ENCODE data around the gene ARHGAP33.

The ARHGAP33 gene, protein sequence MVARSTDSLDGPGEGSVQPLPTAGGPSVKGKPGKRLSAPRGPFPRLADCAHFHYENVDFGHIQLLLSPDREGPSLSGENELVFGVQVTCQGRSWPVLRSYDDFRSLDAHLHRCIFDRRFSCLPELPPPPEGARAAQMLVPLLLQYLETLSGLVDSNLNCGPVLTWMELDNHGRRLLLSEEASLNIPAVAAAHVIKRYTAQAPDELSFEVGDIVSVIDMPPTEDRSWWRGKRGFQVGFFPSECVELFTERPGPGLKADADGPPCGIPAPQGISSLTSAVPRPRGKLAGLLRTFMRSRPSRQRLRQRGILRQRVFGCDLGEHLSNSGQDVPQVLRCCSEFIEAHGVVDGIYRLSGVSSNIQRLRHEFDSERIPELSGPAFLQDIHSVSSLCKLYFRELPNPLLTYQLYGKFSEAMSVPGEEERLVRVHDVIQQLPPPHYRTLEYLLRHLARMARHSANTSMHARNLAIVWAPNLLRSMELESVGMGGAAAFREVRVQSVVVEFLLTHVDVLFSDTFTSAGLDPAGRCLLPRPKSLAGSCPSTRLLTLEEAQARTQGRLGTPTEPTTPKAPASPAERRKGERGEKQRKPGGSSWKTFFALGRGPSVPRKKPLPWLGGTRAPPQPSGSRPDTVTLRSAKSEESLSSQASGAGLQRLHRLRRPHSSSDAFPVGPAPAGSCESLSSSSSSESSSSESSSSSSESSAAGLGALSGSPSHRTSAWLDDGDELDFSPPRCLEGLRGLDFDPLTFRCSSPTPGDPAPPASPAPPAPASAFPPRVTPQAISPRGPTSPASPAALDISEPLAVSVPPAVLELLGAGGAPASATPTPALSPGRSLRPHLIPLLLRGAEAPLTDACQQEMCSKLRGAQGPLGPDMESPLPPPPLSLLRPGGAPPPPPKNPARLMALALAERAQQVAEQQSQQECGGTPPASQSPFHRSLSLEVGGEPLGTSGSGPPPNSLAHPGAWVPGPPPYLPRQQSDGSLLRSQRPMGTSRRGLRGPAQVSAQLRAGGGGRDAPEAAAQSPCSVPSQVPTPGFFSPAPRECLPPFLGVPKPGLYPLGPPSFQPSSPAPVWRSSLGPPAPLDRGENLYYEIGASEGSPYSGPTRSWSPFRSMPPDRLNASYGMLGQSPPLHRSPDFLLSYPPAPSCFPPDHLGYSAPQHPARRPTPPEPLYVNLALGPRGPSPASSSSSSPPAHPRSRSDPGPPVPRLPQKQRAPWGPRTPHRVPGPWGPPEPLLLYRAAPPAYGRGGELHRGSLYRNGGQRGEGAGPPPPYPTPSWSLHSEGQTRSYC

DNA sequence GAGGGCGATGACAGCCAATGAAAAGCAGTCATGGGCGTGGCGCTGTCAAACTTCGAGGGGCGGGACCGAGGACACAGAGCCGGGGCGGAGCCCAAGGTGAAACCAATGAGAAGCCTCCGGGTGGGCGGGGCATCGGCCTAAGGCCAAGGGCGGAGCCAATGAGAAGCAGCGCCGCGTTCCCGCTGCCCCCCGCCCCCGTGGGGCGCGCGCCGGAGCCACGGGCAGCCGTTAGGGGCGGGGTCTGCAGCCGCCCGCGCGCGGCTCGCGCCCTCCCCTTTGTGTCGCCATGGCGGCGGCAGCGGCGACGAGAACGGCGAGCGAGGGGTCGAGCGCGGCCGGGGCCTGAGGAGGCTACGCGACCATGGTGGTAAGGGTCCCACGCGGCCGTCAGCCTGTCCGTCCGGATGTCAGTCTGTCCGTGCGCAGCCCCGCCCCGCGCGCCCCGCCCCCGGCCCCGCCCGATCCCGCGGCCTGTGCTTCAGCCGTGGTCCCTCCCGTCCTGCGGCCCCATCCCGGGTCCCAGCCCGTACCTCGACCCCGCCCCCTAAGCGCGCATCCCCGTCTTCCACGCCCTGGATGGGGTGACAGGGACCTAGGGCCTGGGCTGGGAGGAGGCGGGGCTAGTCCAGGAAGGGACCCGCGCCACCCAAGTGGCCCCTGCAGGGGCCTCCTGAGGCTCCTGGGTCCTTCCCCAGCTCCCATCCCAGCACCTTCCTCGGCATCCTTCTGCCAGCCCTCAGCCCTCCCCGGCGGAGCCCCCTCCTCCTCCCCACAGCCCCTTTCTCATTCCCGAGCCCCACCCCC, at the start of gene ARHGAP33:
Gene ARHGAP33 (plus strand): TSS at position 267 of the 804 bp plus-strand sequence. CDS start 95 bp downstream, at position 362.
- H3K9ac ChIP-seq (ENCODE audit: low read length) = peak within 1 kb of the TSS; percentile 30
- H3K27me3 ChIP-seq (ENCODE audit: control insufficient read depth, insufficient read depth, low read length) = peaks cover 21% of the 10 kb centered on the region
- peak within 1 kb of the TSS; percentile 72 for H3K4me3 ChIP-seq (ENCODE audit: low read depth, low read length)
- no peak within 1 kb of the TSS for H3K27ac ChIP-seq (ENCODE audit: low read depth, low read length)
- H3K9me3 ChIP-seq (ENCODE audit: control insufficient read depth, insufficient read depth, low read depth, low read length) = no peaks in the 10 kb centered on the region
- no peaks in the 10 kb centered on the region for H3K36me3 ChIP-seq (ENCODE audit: control insufficient read depth, insufficient read depth, low read length)
- peaks cover 28% of the 10 kb centered on the region for H3K4me1 ChIP-seq (ENCODE audit: control insufficient read depth, insufficient read depth, low read length)

DNA sequence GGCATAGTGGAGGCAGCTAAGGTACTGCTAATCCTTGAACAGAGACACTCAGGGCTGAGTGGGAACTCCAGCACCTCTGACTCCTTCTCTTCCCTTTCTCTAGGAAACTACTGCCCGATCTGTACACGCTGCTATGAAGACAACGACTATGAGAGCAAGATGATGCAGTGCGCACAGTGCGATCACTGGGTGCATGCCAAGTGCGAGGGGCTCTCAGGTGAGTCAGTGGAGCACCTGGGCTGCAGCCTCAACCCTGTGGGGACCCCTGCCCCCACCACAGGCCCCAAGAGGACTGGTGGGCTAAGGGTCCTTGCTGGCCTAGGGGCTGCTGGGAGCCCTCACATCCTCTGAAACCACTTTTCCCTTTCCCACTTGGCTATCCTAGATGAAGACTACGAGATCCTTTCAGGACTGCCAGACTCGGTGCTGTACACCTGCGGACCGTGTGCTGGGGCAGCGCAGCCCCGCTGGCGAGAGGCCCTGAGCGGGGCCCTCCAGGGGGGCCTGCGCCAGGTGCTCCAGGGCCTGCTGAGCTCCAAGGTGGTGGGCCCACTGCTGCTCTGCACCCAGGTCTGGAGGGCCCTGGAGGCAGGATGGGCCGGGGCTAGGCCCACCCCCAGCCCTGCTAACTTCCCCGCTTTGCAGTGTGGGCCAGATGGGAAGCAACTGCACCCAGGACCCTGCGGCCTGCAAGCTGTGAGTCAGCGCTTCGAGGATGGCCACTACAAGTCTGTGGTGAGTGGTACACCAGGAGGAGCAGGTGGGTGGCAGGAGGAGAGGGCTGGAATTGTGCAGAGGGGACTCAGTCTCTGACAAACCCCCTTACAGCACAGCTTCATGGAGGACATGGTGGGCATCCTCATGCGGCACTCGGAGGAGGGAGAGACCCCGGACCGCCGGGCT, 48.1 kb upstream of the ARHGAP33 start:
- Histone ChIP-seq H3K36me3 (ENCODE audit: control insufficient read depth, insufficient read depth, low read length) (peaks cover 98% of the 10 kb centered on the region), H3K9me3 (ENCODE audit: control insufficient read depth, insufficient read depth, low read depth, low read length) (no peaks in the 10 kb centered on the region), H3K4me3 (ENCODE audit: low read depth, low read length) (no peak overlapping the region), H3K27me3 (ENCODE audit: control insufficient read depth, insufficient read depth, low read length) (no peaks in the 10 kb centered on the region), H3K27ac (ENCODE audit: low read depth, low read length) (no peak overlapping the region), H3K4me1 (ENCODE audit: control insufficient read depth, insufficient read depth, low read length) (no peaks in the 10 kb centered on the region), H3K9ac (ENCODE audit: low read length) (no peak overlapping the region)

DNA sequence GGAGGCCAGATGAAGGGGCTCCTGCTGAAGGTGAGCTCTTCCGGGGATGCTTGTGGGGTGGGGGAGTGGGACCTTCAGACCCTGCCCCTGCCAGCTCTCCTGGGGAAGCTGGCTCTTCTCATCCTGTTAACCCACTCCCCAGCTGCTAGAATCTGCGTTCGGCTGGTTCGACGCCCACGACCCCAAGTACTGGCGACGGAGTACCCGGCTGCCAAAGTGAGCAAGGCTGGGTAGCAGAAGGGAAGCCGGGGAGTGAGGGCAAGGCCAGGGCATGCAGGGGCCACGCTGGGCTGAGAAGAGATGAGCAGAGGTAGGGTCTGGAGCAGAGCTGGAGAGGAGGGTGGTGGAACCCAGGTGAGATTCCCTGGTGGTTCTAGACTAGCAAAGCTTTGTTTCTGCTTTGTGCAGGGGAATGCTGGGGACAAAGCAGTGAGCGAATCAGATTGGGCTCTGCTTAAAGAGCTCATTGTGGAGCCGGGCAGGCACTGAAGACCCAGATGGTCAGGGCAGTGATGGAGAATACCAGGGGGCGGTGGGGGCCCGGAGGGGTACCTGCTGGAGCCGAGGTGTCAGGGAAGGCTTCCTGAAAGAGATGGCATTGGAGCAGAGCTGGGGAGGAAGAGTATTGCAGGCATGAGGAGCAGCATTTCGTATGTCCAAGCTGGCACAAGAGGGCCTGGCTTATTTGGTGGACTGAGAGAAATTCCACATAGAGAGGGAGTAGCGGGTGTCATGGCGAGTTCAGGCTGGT, 47.2 kb upstream of the ARHGAP33 start:
- Histone ChIP-seq H3K36me3 (ENCODE audit: control insufficient read depth, insufficient read depth, low read length) (peaks cover 96% of the 10 kb centered on the region), H3K27ac (ENCODE audit: low read depth, low read length) (no peak overlapping the region), H3K9me3 (ENCODE audit: control insufficient read depth, insufficient read depth, low read depth, low read length) (no peaks in the 10 kb centered on the region), H3K4me3 (ENCODE audit: low read depth, low read length) (no peak overlapping the region), H3K9ac (ENCODE audit: low read length) (no peak overlapping the region), H3K27me3 (ENCODE audit: control insufficient read depth, insufficient read depth, low read length) (no peaks in the 10 kb centered on the region), H3K4me1 (ENCODE audit: control insufficient read depth, insufficient read depth, low read length) (no peaks in the 10 kb centered on the region)

DNA sequence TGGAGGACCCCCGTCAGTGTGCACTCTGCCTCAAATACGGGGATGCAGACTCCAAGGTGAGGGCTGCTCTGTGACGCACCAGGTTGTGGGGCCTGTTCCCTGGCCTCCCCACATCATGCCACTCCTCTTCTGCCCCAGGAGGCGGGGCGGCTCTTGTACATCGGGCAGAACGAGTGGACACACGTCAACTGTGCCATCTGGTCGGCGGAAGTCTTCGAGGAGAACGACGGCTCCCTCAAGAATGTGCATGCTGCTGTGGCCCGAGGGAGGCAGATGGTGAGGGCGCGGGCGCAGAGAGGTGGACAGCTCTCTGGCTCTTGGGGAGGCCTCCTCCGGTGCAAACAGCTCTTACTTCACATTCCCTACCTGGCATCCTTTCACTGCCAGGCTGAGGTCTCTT, 46.3 kb upstream of the ARHGAP33 start:
- H3K4me3 ChIP-seq (ENCODE audit: low read depth, low read length) = no peak overlapping the region
- H3K9me3 ChIP-seq (ENCODE audit: control insufficient read depth, insufficient read depth, low read depth, low read length) = no peaks in the 10 kb centered on the region
- no peak overlapping the region for H3K9ac ChIP-seq (ENCODE audit: low read length)
- H3K36me3 ChIP-seq (ENCODE audit: control insufficient read depth, insufficient read depth, low read length) = peaks cover 95% of the 10 kb centered on the region
- H3K4me1 ChIP-seq (ENCODE audit: control insufficient read depth, insufficient read depth, low read length) = no peaks in the 10 kb centered on the region
- no peak overlapping the region for H3K27ac ChIP-seq (ENCODE audit: low read depth, low read length)
- H3K27me3 ChIP-seq (ENCODE audit: control insufficient read depth, insufficient read depth, low read length) = no peaks in the 10 kb centered on the region

DNA sequence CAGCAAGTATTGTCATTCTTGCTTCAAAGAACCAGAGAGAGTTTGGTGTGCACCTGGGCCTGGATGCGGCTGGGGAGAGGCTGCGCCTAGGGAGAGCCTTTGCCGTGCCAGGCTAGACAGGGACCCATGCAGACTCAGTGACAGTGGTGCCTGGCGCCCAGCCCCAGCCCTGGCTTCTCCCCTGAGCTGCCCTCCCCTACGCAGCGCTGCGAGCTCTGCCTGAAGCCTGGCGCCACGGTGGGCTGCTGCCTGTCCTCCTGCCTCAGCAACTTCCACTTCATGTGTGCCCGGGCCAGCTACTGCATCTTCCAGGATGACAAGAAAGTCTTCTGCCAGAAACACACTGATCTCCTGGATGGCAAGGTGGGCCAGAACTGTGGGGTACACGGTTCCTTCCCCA, 45.6 kb upstream of the ARHGAP33 start:
- H3K9ac ChIP-seq (ENCODE audit: low read length) = no peak overlapping the region
- no peaks in the 10 kb centered on the region for H3K27me3 ChIP-seq (ENCODE audit: control insufficient read depth, insufficient read depth, low read length)
- H3K36me3 ChIP-seq (ENCODE audit: control insufficient read depth, insufficient read depth, low read length) = peaks cover 95% of the 10 kb centered on the region
- H3K27ac ChIP-seq (ENCODE audit: low read depth, low read length) = no peak overlapping the region
- H3K4me3 ChIP-seq (ENCODE audit: low read depth, low read length) = no peak overlapping the region
- no peaks in the 10 kb centered on the region for H3K4me1 ChIP-seq (ENCODE audit: control insufficient read depth, insufficient read depth, low read length)
- H3K9me3 ChIP-seq (ENCODE audit: control insufficient read depth, insufficient read depth, low read depth, low read length) = no peaks in the 10 kb centered on the region

DNA sequence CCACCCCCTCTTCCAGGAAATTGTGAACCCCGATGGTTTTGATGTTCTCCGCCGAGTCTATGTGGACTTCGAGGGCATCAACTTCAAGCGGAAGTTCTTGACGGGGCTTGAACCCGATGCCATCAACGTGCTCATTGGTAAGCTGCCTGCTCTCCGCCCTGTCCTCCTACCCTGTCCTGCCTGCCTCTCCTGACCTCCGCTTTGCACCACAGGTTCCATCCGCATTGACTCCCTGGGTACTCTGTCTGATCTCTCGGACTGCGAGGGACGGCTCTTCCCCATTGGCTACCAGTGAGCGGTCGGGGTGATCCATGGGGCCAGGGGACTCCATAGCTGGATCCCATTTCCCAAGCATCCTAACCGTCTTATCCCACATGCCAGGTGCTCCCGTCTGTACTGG, 45.0 kb upstream of the ARHGAP33 start:
- Histone ChIP-seq H3K27me3 (ENCODE audit: control insufficient read depth, insufficient read depth, low read length) (no peaks in the 10 kb centered on the region), H3K27ac (ENCODE audit: low read depth, low read length) (no peak overlapping the region), H3K4me1 (ENCODE audit: control insufficient read depth, insufficient read depth, low read length) (no peaks in the 10 kb centered on the region), H3K4me3 (ENCODE audit: low read depth, low read length) (no peak overlapping the region), H3K9me3 (ENCODE audit: control insufficient read depth, insufficient read depth, low read depth, low read length) (no peaks in the 10 kb centered on the region), H3K9ac (ENCODE audit: low read length) (no peak overlapping the region), H3K36me3 (ENCODE audit: control insufficient read depth, insufficient read depth, low read length) (peaks cover 95% of the 10 kb centered on the region)

DNA sequence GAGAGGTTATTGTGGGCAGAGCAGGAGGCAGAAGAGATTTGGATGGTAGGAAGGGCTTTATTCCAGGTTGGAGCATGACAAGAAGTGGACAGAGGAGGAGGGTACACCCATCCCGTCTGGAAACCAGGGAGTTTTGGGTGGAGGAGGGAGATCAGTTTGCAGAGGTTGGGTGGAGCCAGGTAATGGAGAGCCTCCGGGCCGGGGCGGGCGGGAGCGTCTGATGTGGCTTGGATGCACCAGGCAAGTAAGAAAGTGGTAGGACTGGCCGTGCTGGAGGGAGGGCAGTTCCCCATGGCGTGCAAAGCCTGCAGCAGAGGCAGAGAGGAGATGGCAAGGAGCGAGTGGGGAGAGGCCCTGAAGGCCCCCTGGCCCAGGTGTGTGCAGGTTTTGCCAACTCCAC, 44.0 kb upstream of the ARHGAP33 start:
- no peaks in the 10 kb centered on the region for H3K9me3 ChIP-seq (ENCODE audit: control insufficient read depth, insufficient read depth, low read depth, low read length)
- no peaks in the 10 kb centered on the region for H3K4me1 ChIP-seq (ENCODE audit: control insufficient read depth, insufficient read depth, low read length)
- peaks cover 92% of the 10 kb centered on the region for H3K36me3 ChIP-seq (ENCODE audit: control insufficient read depth, insufficient read depth, low read length)
- H3K9ac ChIP-seq (ENCODE audit: low read length) = no peak overlapping the region
- no peak overlapping the region for H3K27ac ChIP-seq (ENCODE audit: low read depth, low read length)
- H3K27me3 ChIP-seq (ENCODE audit: control insufficient read depth, insufficient read depth, low read length) = no peaks in the 10 kb centered on the region
- no peak overlapping the region for H3K4me3 ChIP-seq (ENCODE audit: low read depth, low read length)

DNA sequence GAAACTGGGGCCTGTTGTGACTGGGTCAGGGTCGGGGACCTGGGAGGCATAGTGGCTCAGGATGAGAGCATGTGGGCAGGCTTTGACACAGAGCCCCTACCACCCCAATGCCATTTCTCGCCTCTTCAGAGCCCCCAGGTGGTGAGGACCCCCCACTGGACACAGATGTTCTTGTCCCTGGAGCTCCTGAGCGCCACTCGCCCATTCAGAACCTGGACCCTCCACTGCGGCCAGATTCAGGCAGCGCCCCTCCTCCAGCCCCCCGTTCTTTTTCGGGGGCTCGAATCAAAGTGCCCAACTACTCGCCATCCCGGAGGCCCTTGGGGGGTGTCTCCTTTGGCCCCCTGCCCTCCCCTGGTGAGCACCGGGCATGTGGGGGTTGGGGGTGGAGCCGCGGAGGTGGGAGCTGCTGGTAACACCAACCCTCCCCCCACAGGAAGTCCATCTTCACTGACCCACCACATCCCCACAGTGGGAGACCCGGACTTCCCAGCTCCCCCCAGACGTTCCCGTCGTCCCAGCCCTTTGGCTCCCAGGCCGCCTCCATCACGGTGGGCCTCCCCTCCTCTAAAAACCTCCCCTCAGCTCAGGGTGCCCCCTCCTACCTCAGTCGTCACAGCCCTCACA, 43.5 kb upstream of the ARHGAP33 start:
- Histone ChIP-seq H3K27ac (ENCODE audit: low read depth, low read length) (no peak overlapping the region), H3K9ac (ENCODE audit: low read length) (no peak overlapping the region), H3K27me3 (ENCODE audit: control insufficient read depth, insufficient read depth, low read length) (no peaks in the 10 kb centered on the region), H3K4me3 (ENCODE audit: low read depth, low read length) (no peak overlapping the region), H3K9me3 (ENCODE audit: control insufficient read depth, insufficient read depth, low read depth, low read length) (no peaks in the 10 kb centered on the region), H3K4me1 (ENCODE audit: control insufficient read depth, insufficient read depth, low read length) (no peaks in the 10 kb centered on the region), H3K36me3 (ENCODE audit: control insufficient read depth, insufficient read depth, low read length) (peaks cover 94% of the 10 kb centered on the region)

All from HUES6 (cell line).